Hematopoietic multipotent progenitor cell treated with erythropoietin and hydrocortisone succinate and interleukin-3 and kit ligand, for 15 days (in vitro differentiated cells): Measurements from ENCODE around the gene SPECC1.
"Not testable (repeated sequence)": the region's sequence is repeated elsewhere in the genome, so short reads cannot be mapped to it uniquely, and the experiment has no call there.

Experiments
- DNase-seq: peaks from one replicate; pipeline ENCODE4 v3.0.0-alpha.2; 2015; ENCODE audit warnings: low spot score

The SPECC1 gene

GRCh38 chr17:20314834-20315233 lies 305.7 kb downstream of the SPECC1 start:
- no peak for DNase-seq

- no peak for DNase-seq
These were observed 306.2 kb downstream of the SPECC1 start for GRCh38 chr17:20315311-20315710.

GRCh38 chr17:20315821-20316220 lies 306.7 kb downstream of the SPECC1 start:
- no peak for DNase-seq

- DNase-seq, result peak; percentile 78
These were observed 311.5 kb downstream of the SPECC1 start for GRCh38 chr17:20320535-20321229.

- DNase-seq, result not testable (repeated sequence)
These were observed 312.2 kb downstream of the SPECC1 start for GRCh38 chr17:20321357-20321756.

GRCh38 chr17:20327739-20328138 lies 318.6 kb downstream of the SPECC1 start:
- DNase-seq, result not testable (repeated sequence)

GRCh38 chr17:20351405-20351804 lies 342.2 kb downstream of the SPECC1 start:
- DNase-seq, result not testable (repeated sequence)

- DNase-seq, result not testable (repeated sequence)
These were observed 343.4 kb downstream of the SPECC1 start for GRCh38 chr17:20352567-20352966.

GRCh38 chr17:20363846-20364245 lies 354.7 kb downstream of the SPECC1 start:
- DNase-seq, result not testable (repeated sequence)
